ENCODE measurements around the gene GRIN2C. TPM values are rescaled to one million over a fixed set of nuclear protein-coding genes. Genes with fewer than 3 reads are reported as not detected.

Gene GRIN2C
- total and polyA plus RNA-seq, 2 of the 4 experiments (the other 2 are of a cell fraction) = 0.22 TPM; not detected in 1

- TF ChIP-seq POLR2A (IDR thresholded peaks at IDR 0.05; ENCODE audit: low read depth, low read length) = no peak
These were observed 11.8 kb upstream of the GRIN2C start (continued) for GRCh38 chr17:74871356-74872076.

- Histone ChIP-seq H2AK5ac (ENCODE audit: low read depth, low read length) (no peak overlapping the region), H3K23ac (ENCODE audit: low read depth, low read length) (no peak overlapping the region), H3K4me1 (ENCODE audit: control insufficient read depth, insufficient read depth, low read length) (peaks cover 11% of the 10 kb centered on the region), H4K91ac (ENCODE audit: insufficient read depth, low read depth, low read length) (no peak overlapping the region), H3K4ac (ENCODE audit: low read depth, low read length) (no peak overlapping the region), H3K18ac (ENCODE audit: low read depth, low read length) (no peak overlapping the region), H3K9ac (ENCODE audit: low read depth, low read length) (no peak overlapping the region), H2AK9ac (replicated peaks; ENCODE audit: low read depth, low read length, poor library complexity) (no peak overlapping the region), H3K56ac (ENCODE audit: extremely low read depth, insufficient read depth, low read length) (no peak overlapping the region), H4K20me1 (ENCODE audit: insufficient read depth, low read length) (0 out of 2 replicates have a peak, but pooled peaks cover 3% of the 10 kb centered on the region), H3K4me2 (ENCODE audit: low read depth, low read length) (no peak overlapping the region), H2BK5ac (ENCODE audit: low read depth, low read length, poor library complexity, severe bottlenecking) (no peak overlapping the region), H3K79me1 (ENCODE audit: low read depth in 1 of 2, low read length in 2 of 2) (peaks cover 17 to 35% of the 10 kb centered on the region in 2 experiments; a peak in 3 of 4 replicates), H2BK120ac (ENCODE audit: low read depth, low read length) (no peak overlapping the region), H2BK15ac (ENCODE audit: low read depth, low read length) (no peak overlapping the region), H3K36me3 (ENCODE audit: control insufficient read depth, insufficient read depth, low read length) (peaks cover 2% of the 10 kb centered on the region; the same call in 1 of the 2 replicates), H4K5ac (ENCODE audit: low read depth, low read length) (no peak overlapping the region), H3K9me3 (ENCODE audit: control insufficient read depth, insufficient read depth, low read length) (no peaks in the 10 kb centered on the region), H3K4me3 (ENCODE audit: insufficient read depth, low read depth, low read length) (no peak overlapping the region), H3K14ac (replicated peaks; ENCODE audit: low read depth, low read length) (no peak overlapping the region), H3K27ac (ENCODE audit: insufficient read depth, low read length) (no peak overlapping the region), H2AFZ (replicated peaks; ENCODE audit: low read length, poor library complexity) (no peak overlapping the region), H4K8ac (ENCODE audit: low read depth in 2 of 2, low read length in 2 of 2) (no peak overlapping the region), H3K27me3 (ENCODE audit: control insufficient read depth, insufficient read depth, low read length) (no peaks in the 10 kb centered on the region), H3K9me1 (ENCODE audit: insufficient read depth, low read length) (peaks cover 16% of the 10 kb centered on the region), H2BK20ac (ENCODE audit: low read depth, low read length) (no peak overlapping the region)
- POLR2A ChIA-PET (ENCODE audit: unreplicated experiment) = interaction anchor here (0.6 kb wide), 1 partner anchor 9 kb away, joined by 3 read pairs; no protein-coding TSS in a partner anchor
- CTCF ChIA-PET = no interaction called here
- no CpG with 5 or more reads among the region's 3 CpGs for WGBS, 2 experiments (ENCODE audit: extremely low coverage in 2 of 2, insufficient read length in 1 of 2)
- intact Hi-C loops (cut with micrococcal nuclease) (no loop called here), in situ Hi-C loops (cut with MboI; ENCODE audit: low sequenced_read_pairs) (loop anchor here (25.0 kb wide), 1 partner anchor 658 kb away; the partner anchor contains the start of genes RPL38 and TTYH2), dilution Hi-C loops (cut with HindIII; ENCODE audit: low sequenced_read_pairs, unreplicated experiment) (no loop called here)
- ATAC-seq (ENCODE audit: low read depth) = no peak
- peak; percentile 41; the same call in 1 of the 2 replicates for TF ChIP-seq MXI1 (IDR thresholded peaks at IDR 0.05; ENCODE audit: borderline replicate concordance, low read depth, low read length)
- no peak for TF ChIP-seq ELK1 (IDR thresholded peaks at IDR 0.05; ENCODE audit: borderline replicate concordance, low read depth, low read length)
- TF ChIP-seq USF2 (IDR thresholded peaks at IDR 0.05; ENCODE audit: low read depth, low read length) = no peak
- 0 out of 2 replicates have a peak, but pooled peaks have one; percentile 38 for TF ChIP-seq MAZ (IDR thresholded peaks at IDR 0.05; ENCODE audit: borderline replicate concordance, low read depth, low read length)
- no peak for TF ChIP-seq POLR2A (IDR thresholded peaks at IDR 0.05; ENCODE audit: low read depth, low read length)
- no peak for TF ChIP-seq RFX5 (IDR thresholded peaks at IDR 0.05; ENCODE audit: low read depth, low read length)
- TF ChIP-seq RAD21 (IDR thresholded peaks at IDR 0.05; ENCODE audit: low read length) = no peak
- BruUV-seq (replicated peaks) = no TSS peak
- peak; percentile 70 for DNase-seq
These were observed 10.8 kb upstream of the GRIN2C start for GRCh38 chr17:74870512-74870911.

Data from IMR-90 (cell line).